Caco-2 (cell line): ENCODE measurements around the gene SRSF12. TPM values are rescaled to one million over a fixed set of nuclear protein-coding genes. Genes with fewer than 3 reads are reported as not detected.

Experiments
- BruUV-seq: library from RNA; stranded (reverse); fragments of 400-500 nt; replicated peaks from 2 replicates; lab custom pipeline; 2021; lab: Mats Ljungman, UMichigan
- CTCF ChIA-PET: fragments of 300-600 bp; sonication (Branson Sonifier 250); formaldehyde crosslinking; loops from one replicate; lab custom pipeline; 2022; ENCODE audit warnings: antibody characterized with exemption; lab: Charles Lee
- POLR2A ChIA-PET: fragments of 300-600 bp; sonication (Branson Sonifier 250); formaldehyde crosslinking; loops from one replicate; lab custom pipeline; 2022; ENCODE audit warnings: antibody characterized with exemption; lab: Charles Lee
- DNase-seq, 2 experiments: peaks; one replicate each; pipeline versions ENCODE4 v3.0.0 to v3.0.0-alpha.2; 2020 to 2022
- H3K27me3 ChIP-seq: replicated peaks from 2 replicates; pipeline ENCODE4 v1.6.0; 2011; ENCODE audit warnings: low read length; ENCODE audit not compliant: control insufficient read depth, insufficient read depth
- H3K36me3 ChIP-seq: 2 replicates; pipeline ENCODE4 v1.5.1; 2011; ENCODE audit warnings: low read length; ENCODE audit not compliant: control insufficient read depth, insufficient read depth
- H3K4me1 ChIP-seq: fragments of 250-450 bp; sonication (Bioruptor Pico); 2 replicates; pipeline ENCODE4 v1.5.1; 2020; ENCODE audit warnings: mild to moderate bottlenecking
- H3K4me3 ChIP-seq: 2 replicates; pipeline ENCODE4 v1.5.1; 2011; ENCODE audit warnings: low read depth, mild to moderate bottlenecking, control low read depth, low read length
- H3K9me3 ChIP-seq: fragments of 250-450 bp; sonication (Bioruptor Pico); 2 replicates; pipeline ENCODE4 v1.5.1; 2020; ENCODE audit warnings: mild to moderate bottlenecking, moderate library complexity
- H3K27ac Mint-ChIP-seq: one replicate; pipeline ENCODE4 v1.8.0; 2022; ENCODE audit warnings: mixed read lengths; ENCODE audit not compliant: unreplicated experiment
- H3K27me3 Mint-ChIP-seq: one replicate; pipeline ENCODE4 v1.8.0; 2022; ENCODE audit warnings: mixed read lengths; ENCODE audit not compliant: insufficient read depth, unreplicated experiment
- H3K36me3 Mint-ChIP-seq: one replicate; pipeline ENCODE4 v1.8.0; 2022; ENCODE audit warnings: mild to moderate bottlenecking, mixed read lengths; ENCODE audit not compliant: insufficient read depth, unreplicated experiment
- H3K4me1 Mint-ChIP-seq: one replicate; pipeline ENCODE4 v1.8.0; 2022; ENCODE audit warnings: low read depth, mixed read lengths; ENCODE audit not compliant: unreplicated experiment
- H3K4me3 Mint-ChIP-seq: one replicate; pipeline ENCODE4 v1.8.0; 2022; ENCODE audit warnings: mild to moderate bottlenecking, moderate library complexity, mixed read lengths; ENCODE audit not compliant: unreplicated experiment
- H3K9me3 Mint-ChIP-seq: one replicate; pipeline ENCODE4 v1.8.0; 2022; ENCODE audit warnings: mixed read lengths; ENCODE audit not compliant: unreplicated experiment
- intact Hi-C: fragments of 100-400 bp; cut with micrococcal nuclease; formaldehyde crosslinking; loops from one replicate; pipeline ENCODE4 v1.10.0; 2022; ENCODE audit not compliant: unreplicated experiment
- total RNA-seq: library from RNA; stranded (reverse); gene quantifications from 2 replicates; pipeline ENCODE4 v1.2.3, GENCODE V29; 2022
- TF ChIP-seq, protein P1 (sequence below), 2 experiments: fragments of 200-600 bp in 1 of 2; IDR thresholded peaks; 1 replicate in 1 of 2; 2 replicates in 1 of 2; pipeline versions ENCODE4 v1.5.1 to v1.8.0; 2011 to 2022; ENCODE audit warnings: antibody characterized with exemption in 1 of 2, control low read depth in 1 of 2, inconsistent platforms in 1 of 2, low read depth in 1 of 2, low read length in 1 of 2, mild to moderate bottlenecking in 1 of 2, moderate library complexity in 1 of 2; ENCODE audit not compliant: insufficient read depth in 1 of 2, severe bottlenecking in 1 of 2, unreplicated experiment in 1 of 2

Gene SRSF12
- total RNA-seq, 1 experiment from 2014 or later: 0.79 TPM

DNA sequence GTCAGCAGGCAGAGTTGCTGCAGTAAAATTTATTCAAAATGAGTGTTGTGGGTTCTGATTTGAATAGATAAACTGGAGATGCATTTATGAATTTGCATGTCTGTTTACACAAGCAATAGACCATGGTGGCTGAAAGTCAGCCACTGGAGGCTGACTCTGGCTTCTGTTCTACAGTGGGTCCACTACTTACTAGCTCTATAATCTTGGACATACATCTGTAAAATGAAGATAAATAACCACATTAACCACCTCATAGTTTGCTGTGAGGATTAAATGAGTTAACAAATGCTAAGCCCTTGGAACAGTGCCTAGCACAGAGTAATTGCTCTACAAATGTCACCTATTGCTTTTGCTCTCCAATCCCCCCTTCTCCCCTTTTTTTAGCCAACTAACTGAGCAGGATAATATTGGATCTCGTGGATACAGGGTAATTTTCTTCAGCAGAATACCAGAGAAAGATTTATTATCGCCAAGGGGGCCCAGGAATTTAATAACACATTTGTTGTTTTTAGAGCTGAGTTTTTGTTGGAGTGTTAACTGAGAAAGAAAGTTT, 26.6 kb upstream of the SRSF12 start:
- H3K27ac Mint-ChIP-seq: no peak overlapping the region
- H3K9me3 ChIP-seq: no peaks in the 10 kb centered on the region
- H3K9me3 Mint-ChIP-seq: no peaks in the 10 kb centered on the region
- peak overlapping the region; percentile 79 for H3K4me3 Mint-ChIP-seq
- H3K27me3 ChIP-seq: no peaks in the 10 kb centered on the region
- H3K27me3 Mint-ChIP-seq: no peaks in the 10 kb centered on the region
- H3K4me1 ChIP-seq: peaks cover 33% of the 10 kb centered on the region
- H3K4me3 ChIP-seq: no peak overlapping the region
- peaks cover 34% of the 10 kb centered on the region for H3K4me1 Mint-ChIP-seq
- CTCF ChIA-PET: no interaction called here
- POLR2A ChIA-PET: no interaction called here
- TF ChIP-seq, protein P1, sequence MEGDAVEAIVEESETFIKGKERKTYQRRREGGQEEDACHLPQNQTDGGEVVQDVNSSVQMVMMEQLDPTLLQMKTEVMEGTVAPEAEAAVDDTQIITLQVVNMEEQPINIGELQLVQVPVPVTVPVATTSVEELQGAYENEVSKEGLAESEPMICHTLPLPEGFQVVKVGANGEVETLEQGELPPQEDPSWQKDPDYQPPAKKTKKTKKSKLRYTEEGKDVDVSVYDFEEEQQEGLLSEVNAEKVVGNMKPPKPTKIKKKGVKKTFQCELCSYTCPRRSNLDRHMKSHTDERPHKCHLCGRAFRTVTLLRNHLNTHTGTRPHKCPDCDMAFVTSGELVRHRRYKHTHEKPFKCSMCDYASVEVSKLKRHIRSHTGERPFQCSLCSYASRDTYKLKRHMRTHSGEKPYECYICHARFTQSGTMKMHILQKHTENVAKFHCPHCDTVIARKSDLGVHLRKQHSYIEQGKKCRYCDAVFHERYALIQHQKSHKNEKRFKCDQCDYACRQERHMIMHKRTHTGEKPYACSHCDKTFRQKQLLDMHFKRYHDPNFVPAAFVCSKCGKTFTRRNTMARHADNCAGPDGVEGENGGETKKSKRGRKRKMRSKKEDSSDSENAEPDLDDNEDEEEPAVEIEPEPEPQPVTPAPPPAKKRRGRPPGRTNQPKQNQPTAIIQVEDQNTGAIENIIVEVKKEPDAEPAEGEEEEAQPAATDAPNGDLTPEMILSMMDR (IDR thresholded peaks at IDR 0.05; ENCODE audit: insufficient read depth in 1 of 2, low read depth in 1 of 2, low read length in 1 of 2, severe bottlenecking in 1 of 2, unreplicated experiment in 1 of 2): no peak
- BruUV-seq: no TSS peak
- no peak for DNase-seq
- peaks cover 7% of the 10 kb centered on the region for H3K36me3 Mint-ChIP-seq
- H3K36me3 ChIP-seq: no peaks in the 10 kb centered on the region
- intact Hi-C loops: no loop called here

DNA sequence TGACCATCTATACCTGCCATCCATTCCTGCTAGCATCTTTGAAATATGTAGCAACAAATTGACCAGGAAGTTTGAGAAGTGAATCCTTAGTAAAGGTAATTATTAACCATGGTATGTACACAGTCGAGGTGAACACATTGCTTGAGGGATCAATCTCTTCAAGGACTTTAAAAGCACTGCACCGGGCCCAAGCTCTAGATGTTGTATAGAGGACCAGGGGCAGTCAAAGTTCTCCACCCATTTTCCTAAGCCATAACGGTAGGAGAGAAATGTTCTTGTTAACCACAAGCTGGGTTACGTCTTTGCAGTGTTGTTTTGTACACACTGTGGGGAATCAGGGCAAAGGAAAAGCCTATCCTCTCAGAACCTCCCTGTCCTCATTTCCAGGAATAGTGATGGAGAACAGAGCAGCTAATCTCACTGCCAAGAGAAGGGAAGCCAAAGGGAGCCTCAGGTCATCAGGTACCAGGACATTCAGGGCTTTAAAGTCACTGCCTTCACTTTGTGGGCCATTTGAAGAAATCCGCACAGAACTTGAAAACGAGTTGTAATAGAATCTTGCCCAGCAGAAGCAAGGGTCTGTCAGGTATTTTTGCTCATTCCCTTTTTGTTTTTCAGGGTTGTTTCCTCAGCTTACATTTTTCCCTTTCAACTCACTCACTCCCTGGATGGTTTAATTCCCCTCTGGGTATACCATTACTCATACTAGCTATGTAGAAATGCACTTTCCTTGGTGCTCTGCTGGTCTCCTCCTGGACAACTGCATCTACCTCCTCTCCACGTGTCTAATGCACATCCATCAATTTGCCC, 22.7 kb upstream of the SRSF12 start:
- H3K36me3 Mint-ChIP-seq: no peaks in the 10 kb centered on the region
- TF ChIP-seq, protein P1 (IDR thresholded peaks at IDR 0.05; ENCODE audit: insufficient read depth in 1 of 2, low read depth in 1 of 2, low read length in 1 of 2, severe bottlenecking in 1 of 2, unreplicated experiment in 1 of 2): no peak
- no peaks in the 10 kb centered on the region for H3K9me3 Mint-ChIP-seq
- ChIA-PET CTCF (interaction anchor here (0.6 to 1.2 kb wide), 4 partner anchors 23 to 158 kb away, joined by 3 to 5 read pairs (median 4); partner anchors contain the start of gene PNRC1), POLR2A (interaction anchor here (1.4 kb wide), 1 partner anchor 60 kb away, joined by 5 read pairs; the partner anchor contains the start of gene PNRC1)
- Histone ChIP-seq H3K9me3 (no peaks in the 10 kb centered on the region), H3K4me3 (no peak overlapping the region), H3K27me3 (no peaks in the 10 kb centered on the region), H3K36me3 (no peaks in the 10 kb centered on the region), H3K4me1 (peaks cover 28% of the 10 kb centered on the region)
- peak; percentile 51 for DNase-seq
- H3K4me1 Mint-ChIP-seq: peaks cover 33% of the 10 kb centered on the region
- no TSS peak for BruUV-seq
- H3K4me3 Mint-ChIP-seq: no peak overlapping the region
- peak overlapping the region; percentile 77 for H3K27ac Mint-ChIP-seq
- intact Hi-C loops: loop anchor here (2.0 kb wide), 2 partner anchors 18 to 60 kb away; partner anchors contain the start of gene PNRC1
- no peaks in the 10 kb centered on the region for H3K27me3 Mint-ChIP-seq
